ENCODE data around the gene DCDC2.
"Not testable (repeated sequence)": the region's sequence is repeated elsewhere in the genome, so short reads cannot be mapped to it uniquely, and the experiment has no call there.

DNA sequence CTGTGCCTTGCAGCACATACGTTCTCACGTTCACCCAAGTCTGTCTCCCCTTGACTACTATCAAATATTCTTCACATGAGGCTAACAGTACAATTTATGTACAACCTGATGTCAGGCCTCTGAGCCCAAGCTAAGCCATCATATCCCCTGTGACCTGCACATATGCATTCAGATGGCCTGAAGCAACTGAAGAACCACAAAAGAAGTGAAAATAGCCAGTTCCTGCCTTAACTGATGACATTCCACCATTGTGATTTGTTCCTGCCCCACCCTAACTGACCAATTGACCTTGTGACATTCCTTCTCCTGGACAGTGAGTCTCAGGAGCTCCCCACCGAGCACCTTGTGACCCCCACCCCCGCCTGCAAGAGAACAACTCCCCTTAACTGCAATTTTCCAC is 46.1 kb downstream of the DCDC2 start:
- TF ChIP-seq CTCF, POLR2A (IDR thresholded peaks at IDR 0.05): not testable (repeated sequence)

Measured in transverse colon (tissue), 3 donors.